ENCODE data around the gene FCN3.

FCN3 gene

GRCh38 chr1:27400963-27401341, 26.3 kb upstream of the FCN3 start:
- Histone ChIP-seq H3K27ac (no peak overlapping the region), H3K4me2 (no peak overlapping the region), H3K27me3 (ENCODE audit: insufficient read depth, low read depth) (no peaks in the 10 kb centered on the region), H3K36me3 (ENCODE audit: insufficient read depth) (no peaks in the 10 kb centered on the region), H2AFZ (ENCODE audit: low read depth) (no peak overlapping the region), H3K4me3 (IDR thresholded peaks at IDR 0.05; ENCODE audit: insufficient read depth, low read depth, low read length) (no peak overlapping the region), H3K79me2 (ENCODE audit: insufficient read depth, low read depth) (no peaks in the 10 kb centered on the region), H4K20me1 (ENCODE audit: insufficient read depth) (no peaks in the 10 kb centered on the region), H3K4me1 (ENCODE audit: low read depth, poor library complexity, severe bottlenecking) (no peaks in the 10 kb centered on the region), H3K9ac (no peak overlapping the region)
- TF ChIP-seq CTCF (conservative IDR thresholded peaks at IDR 0.05; ENCODE audit: low read depth, low read length) = no peak

- Histone ChIP-seq H3K9ac (no peak overlapping the region), H4K20me1 (ENCODE audit: insufficient read depth) (no peaks in the 10 kb centered on the region), H3K79me2 (ENCODE audit: insufficient read depth, low read depth) (no peaks in the 10 kb centered on the region), H3K27me3 (ENCODE audit: insufficient read depth, low read depth) (no peaks in the 10 kb centered on the region), H3K27ac (no peak overlapping the region), H3K4me3 (IDR thresholded peaks at IDR 0.05; ENCODE audit: insufficient read depth, low read depth, low read length) (no peak overlapping the region), H2AFZ (ENCODE audit: low read depth) (no peak overlapping the region), H3K36me3 (ENCODE audit: insufficient read depth) (no peaks in the 10 kb centered on the region), H3K4me1 (ENCODE audit: low read depth, poor library complexity, severe bottlenecking) (peaks cover 3% of the 10 kb centered on the region), H3K4me2 (no peak overlapping the region)
- TF ChIP-seq CTCF (conservative IDR thresholded peaks at IDR 0.05; ENCODE audit: low read depth, low read length) = no peak
Measured at GRCh38 chr1:27400082-27400962, 25.7 kb upstream of the FCN3 start.

GRCh38 chr1:27399251-27400025, 24.8 kb upstream of the FCN3 start:
- Histone ChIP-seq H3K36me3 (ENCODE audit: insufficient read depth) (no peaks in the 10 kb centered on the region), H2AFZ (ENCODE audit: low read depth) (no peak overlapping the region), H3K27ac (no peak overlapping the region; the same call in 1 of the 2 replicates), H3K4me3 (IDR thresholded peaks at IDR 0.05; ENCODE audit: insufficient read depth, low read depth, low read length) (no peak overlapping the region), H3K4me1 (ENCODE audit: low read depth, poor library complexity, severe bottlenecking) (peaks cover 7% of the 10 kb centered on the region), H4K20me1 (ENCODE audit: insufficient read depth) (no peaks in the 10 kb centered on the region), H3K4me2 (no peak overlapping the region), H3K27me3 (ENCODE audit: insufficient read depth, low read depth) (no peaks in the 10 kb centered on the region), H3K9ac (no peak overlapping the region), H3K79me2 (ENCODE audit: insufficient read depth, low read depth) (no peaks in the 10 kb centered on the region)
- TF ChIP-seq CTCF (conservative IDR thresholded peaks at IDR 0.05; ENCODE audit: low read depth, low read length) = no peak

GRCh38 chr1:27398405-27399149, 24.0 kb upstream of the FCN3 start:
- Histone ChIP-seq H3K9ac (no peak overlapping the region), H3K36me3 (ENCODE audit: insufficient read depth) (no peaks in the 10 kb centered on the region), H3K27ac (no peak overlapping the region; the same call in 1 of the 2 replicates), H2AFZ (ENCODE audit: low read depth) (no peak overlapping the region), H3K79me2 (ENCODE audit: insufficient read depth, low read depth) (no peaks in the 10 kb centered on the region), H4K20me1 (ENCODE audit: insufficient read depth) (no peaks in the 10 kb centered on the region), H3K27me3 (ENCODE audit: insufficient read depth, low read depth) (no peaks in the 10 kb centered on the region), H3K4me1 (ENCODE audit: low read depth, poor library complexity, severe bottlenecking) (peaks cover 7% of the 10 kb centered on the region), H3K4me3 (IDR thresholded peaks at IDR 0.05; ENCODE audit: insufficient read depth, low read depth, low read length) (no peak overlapping the region), H3K4me2 (no peak overlapping the region)
- TF ChIP-seq CTCF (conservative IDR thresholded peaks at IDR 0.05; ENCODE audit: low read depth, low read length) = no peak
